ENCODE results near the gene PLCB2.

The PLCB2 gene

DNA sequence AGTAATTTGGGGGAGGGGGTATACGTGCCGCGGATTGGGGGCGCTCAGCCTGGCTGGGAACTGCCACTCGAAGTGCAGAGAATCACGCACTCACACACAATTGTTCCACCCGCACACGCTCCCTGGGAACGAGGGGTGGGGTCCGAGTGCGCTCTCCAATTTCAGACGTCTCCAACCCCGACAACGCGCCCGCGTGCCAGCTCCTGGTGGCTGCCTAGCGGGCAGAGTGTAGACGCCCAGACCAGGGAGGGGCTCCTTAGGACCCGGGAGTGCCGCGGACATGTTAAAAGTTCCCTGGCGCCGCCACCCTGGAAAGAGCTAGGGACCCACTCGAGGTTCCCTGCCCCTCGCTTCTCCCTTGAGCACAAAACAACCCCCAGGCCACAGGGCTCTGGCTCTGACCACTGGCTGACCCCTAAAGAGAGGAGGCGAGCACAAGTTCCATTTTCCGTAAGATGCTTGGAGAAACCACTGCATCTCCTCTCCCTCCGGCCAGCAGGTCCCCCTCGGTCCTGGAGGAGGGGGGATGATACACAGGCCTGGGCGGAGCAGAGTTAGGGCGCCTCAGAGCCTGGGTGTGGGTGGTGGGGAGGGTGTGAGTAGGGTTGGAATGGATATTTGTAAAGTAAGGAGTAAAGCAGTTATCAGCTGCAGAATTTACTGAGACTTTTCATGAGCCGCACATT is 24.0 kb downstream of the PLCB2 start:
- no peak for FAIRE-seq

DNA sequence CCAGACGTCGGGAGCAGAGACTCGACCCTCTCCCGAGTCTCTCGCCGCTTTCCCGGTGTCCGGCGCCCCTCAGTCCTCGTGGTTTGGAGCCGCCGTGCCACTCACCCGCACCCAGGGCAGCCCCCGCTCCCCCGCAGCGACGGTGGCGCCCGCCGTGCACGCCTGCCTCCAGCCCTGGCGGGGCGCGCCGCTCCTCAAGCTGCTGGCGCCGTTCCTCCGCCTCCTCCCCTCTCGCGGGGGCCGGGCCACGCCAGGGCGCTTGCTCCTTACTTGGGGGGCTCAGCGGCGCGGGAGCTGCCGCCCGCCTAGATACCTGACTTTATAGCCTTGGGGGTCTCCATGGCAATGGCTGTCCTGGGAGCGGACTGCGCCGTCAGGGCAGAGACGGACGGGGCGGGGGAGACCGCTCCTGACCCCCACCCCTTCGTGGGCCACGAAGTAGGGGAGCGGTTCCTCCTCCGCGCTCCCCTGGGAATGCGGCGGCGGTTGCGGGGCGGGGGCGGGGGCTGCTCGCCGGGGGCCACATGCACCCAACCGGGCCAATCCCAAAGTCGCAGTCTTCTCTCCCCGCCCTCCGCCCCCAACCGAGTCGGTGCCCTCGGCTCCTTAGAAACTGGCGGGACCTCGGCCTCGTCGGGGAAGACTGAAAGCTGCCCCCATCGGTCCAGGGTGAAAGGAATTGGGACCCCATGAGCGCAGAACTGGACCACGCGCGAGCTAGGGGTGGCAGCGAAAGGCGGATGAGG is 24.7 kb downstream of the PLCB2 start, which contains the start of gene ANKRD63:
TSS of gene ANKRD63 (minus strand) at position 196 of the 746 bp plus-strand sequence. CDS start 478 bp downstream, outside the sequence.
- no peak for FAIRE-seq

DNA sequence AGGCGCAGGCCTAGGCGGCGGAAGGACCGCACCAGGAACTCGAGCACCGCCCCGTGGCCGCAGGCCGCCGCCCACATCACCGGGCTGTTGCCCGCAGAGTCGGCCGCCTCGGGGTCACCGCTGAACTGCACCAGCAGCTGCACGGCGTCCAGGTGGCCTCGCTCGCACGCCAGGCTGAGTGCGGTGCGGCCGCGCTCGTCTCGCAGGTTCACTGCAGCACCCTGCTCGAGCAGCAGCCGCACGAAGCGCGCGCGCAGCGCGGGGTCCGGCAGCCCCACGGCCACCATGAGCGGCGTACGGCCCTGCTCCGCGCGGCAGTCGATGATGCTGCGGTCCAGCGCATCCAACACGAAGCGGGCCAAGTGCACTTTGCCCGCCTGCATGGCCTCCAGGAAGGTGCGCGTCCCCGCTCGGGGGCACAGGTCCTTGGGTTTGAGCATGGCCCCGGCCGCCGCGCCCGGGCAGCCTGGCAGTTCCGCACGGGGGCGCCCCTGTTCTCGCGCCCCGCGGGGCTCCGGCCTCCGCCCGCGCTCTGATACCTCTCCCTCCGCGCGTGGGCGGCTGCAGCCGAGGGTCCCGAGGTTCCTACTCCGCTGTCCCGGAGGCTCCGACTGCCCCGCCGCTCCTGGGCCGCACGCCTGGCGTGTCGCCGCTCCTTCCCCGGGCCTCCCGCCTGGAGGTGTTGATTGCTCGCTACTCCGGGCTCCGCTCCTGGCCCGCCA is 25.4 kb downstream of the PLCB2 start:
- no peak for FAIRE-seq

DNA sequence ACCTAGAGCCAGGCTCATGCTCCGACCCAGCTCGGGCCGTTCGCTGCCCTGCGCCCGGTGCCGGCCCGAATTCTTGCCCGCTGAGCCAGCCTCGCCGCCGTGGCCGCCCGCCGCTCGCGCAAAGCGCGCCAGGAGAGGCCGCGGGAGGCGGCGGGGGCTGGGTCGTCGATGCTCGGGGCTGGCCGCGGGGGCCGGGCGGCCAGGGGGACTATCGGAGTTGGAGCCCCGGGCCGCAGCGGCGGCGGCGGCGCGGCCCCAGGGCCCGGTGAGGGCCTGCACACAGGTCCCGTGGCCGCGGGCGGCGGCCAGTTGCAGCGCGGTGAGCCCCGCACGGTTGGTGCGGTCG is 26.0 kb downstream of the PLCB2 start:
- FAIRE-seq, result no peak

DNA sequence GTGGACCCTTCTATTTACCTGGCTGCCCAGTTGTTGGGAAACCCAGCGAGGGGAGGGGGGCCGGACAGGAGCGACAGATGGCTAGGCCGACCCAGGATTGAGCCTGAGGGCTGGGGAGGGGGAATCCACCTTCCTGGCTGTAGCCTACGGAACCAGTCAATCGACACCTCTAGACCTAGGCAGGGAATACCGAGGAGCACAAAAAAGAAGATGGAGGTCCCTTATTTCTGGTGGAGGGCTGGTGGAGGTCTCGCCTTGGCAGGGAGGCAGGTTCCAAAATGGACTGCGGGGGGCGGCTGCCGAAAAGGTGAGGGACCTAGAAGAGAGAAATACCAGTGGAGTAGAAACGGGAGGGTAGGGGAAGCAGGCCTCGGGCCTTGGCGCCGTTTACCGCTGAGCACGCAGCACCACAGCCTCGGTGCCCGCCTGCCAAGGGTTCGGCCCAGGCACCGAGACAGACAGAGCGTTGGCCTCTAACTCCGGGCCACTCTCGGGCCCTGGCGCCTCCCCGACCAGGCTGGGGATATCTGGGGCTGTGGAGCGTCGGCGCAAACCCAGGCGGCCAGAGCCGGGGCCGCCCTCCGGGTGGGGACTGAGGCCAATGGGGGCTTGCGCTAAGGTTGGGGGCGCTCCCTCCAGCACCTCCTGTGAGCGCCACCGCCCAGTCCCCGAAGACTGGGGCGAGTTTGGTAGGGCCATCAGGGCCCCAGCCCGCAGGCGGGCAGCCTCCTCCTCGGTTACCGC is 26.5 kb downstream of the PLCB2 start:
- FAIRE-seq, result no peak

DNA sequence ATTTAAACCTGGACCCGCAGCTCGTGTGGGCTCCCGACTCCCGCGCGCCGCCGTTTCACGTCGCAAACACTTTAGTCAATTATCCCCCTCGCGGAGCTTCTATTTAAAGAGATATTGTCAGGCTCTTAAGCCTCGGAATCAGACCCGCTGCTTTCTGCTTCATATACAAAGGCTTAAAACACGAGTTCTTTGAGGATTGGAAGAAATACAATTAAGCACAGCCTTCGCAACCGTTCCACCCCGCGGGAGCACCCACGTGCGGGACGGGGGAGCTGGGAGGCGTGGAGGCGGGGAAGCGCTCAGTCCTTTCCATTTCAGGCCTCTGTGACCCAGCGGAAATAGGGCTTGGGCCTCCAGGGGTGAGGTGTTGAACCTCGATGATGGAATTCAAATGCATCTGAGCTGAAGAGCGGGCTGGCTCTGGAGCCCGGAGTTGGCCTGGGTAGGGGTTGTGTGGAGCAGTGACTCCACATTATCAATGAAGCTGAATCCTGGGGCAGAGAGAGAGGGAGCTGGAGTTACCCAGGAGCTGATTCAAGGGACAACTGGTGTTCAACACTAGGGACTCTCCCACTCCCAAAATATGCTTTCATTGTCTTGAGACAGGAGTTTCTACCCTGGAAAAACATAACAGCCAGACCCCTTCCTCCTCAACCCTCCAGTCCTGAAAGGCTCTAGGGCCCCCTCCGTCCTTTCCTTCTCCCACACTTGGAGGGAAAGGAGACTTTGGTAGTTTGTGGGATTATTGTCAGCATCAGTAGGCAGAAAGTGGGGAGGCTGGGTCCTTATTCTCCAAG is 27.3 kb downstream of the PLCB2 start:
- no peak for FAIRE-seq

DNA sequence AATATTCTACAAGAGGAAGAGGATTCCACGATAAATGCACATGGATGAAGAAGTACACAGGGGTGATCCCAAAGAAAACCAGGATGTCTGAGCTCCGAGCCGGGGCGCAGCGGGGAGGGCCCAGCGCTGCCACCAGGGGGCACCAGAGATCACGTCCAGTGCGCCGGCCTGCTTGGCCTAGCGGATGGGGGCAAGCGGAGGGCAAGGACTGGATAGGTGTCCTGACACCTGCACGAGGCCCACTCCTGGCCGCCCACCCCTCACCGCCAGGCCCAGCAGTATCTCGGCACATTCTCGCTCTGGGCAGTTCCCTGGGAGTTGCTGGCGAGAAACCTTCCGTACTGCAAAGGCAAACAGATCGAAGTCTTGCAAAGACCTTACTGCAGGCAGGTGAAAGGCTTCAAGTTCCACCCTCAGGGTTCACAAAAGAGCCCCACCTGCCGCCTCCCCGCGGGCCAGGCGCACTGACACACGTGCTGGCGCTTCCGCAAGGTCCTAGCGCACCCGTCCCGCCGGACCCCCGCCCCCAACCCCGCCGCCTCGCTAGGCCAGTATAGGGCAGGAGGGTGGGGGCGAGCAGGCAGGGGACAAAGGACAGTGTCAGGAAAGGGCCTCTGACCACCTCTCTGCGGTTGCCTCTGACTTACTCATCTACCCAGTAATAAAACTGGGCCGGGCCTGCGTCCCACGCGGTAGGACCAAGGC is 28.1 kb downstream of the PLCB2 start:
- FAIRE-seq, result no peak

DNA sequence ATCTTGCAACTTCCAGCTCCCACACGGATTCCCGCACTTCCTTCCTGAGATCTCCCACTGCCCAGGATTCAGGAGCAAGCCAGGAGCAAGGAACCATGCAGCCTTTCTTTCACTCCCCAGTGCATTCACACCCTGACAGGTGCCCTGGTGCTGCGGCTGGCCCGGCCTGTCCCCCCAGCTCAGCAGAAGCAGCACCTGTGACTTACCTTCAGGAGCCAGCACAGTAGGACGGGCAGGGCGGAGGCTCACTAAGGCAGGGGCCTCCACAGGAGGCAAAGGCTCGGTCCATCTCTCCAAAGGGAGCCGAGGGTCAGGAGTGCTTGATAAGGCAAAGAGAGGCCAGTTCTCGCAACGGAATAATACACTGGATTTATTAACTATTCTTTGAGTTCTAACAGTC is 29.7 kb downstream of the PLCB2 start:
- no peak for FAIRE-seq

DNA sequence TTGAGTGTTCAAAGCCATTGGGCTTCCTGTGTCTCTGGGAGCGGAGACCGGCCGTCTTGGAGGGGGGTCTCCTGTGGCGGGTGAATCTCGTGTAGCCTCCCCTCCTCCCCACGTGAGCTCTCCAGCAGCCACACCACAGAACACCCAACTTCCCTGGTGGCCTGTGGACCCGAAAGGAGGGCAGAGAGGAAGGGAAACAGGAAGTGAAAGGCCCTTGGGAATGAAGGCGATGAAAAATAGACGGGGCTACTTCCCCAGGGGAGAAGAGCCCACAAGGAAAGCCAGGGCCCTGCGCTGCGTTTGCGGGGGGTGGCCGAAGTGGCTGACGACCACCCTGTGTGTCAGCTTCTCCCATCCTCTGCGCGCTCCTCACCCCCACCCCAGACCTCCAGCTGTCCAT is 30.3 kb downstream of the PLCB2 start:
- no peak for FAIRE-seq

DNA sequence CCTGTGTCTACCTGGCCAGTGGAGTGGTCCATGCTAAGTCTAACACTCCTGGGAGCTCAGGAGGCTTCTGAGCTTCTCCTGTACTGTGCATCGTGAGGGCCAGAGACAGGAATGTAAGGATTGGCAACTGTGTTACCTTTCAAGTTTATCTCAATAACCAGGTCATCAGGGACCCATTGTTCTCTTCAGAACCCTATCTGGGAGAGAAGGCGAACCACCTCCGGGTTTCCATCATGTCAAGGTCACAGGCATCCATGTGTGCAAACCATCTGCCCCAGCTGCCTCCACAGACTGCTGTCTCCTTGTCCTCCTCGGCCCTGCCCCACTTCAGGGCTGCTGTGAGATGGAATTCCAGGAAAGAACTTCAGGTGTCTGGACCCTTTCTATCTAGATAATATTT is 30.8 kb downstream of the PLCB2 start:
- no peak for FAIRE-seq

DNA sequence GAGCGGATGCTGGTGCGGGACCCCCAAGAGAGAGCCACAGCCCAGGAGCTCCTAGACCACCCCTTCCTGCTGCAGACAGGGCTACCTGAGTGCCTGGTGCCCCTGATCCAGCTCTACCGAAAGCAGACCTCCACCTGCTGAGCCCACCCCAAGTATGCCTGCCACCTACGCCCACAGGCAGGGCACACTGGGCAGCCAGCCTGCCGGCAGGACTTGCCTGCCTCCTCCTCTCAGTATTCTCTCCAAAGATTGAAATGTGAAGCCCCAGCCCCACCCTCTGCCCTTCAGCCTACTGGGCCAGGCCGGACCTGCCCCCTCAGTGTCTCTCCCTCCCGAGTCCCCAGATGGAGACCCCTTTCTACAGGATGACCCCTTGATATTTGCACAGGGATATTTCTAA is 31.8 kb downstream of the PLCB2 start:
- FAIRE-seq, result no peak

DNA sequence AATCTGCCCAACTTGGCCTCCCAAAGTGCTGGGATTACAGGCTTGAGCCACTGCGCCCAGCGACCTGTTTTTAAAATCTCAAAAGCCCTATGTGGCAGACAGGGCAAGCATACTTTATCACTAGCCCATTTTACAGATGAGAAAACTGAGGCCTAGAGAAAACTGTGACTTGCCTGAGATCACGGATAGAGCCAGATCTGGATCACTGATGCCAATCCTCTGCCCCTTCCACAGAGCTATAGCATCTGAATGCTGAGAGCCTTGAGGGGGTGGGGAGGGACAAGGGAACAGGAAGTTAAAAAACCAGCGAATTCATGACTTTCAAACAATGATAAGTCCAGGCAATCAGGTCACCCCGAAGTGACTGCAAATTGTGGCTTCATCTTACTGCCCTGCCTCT is 32.2 kb downstream of the PLCB2 start:
- no peak for FAIRE-seq

DNA sequence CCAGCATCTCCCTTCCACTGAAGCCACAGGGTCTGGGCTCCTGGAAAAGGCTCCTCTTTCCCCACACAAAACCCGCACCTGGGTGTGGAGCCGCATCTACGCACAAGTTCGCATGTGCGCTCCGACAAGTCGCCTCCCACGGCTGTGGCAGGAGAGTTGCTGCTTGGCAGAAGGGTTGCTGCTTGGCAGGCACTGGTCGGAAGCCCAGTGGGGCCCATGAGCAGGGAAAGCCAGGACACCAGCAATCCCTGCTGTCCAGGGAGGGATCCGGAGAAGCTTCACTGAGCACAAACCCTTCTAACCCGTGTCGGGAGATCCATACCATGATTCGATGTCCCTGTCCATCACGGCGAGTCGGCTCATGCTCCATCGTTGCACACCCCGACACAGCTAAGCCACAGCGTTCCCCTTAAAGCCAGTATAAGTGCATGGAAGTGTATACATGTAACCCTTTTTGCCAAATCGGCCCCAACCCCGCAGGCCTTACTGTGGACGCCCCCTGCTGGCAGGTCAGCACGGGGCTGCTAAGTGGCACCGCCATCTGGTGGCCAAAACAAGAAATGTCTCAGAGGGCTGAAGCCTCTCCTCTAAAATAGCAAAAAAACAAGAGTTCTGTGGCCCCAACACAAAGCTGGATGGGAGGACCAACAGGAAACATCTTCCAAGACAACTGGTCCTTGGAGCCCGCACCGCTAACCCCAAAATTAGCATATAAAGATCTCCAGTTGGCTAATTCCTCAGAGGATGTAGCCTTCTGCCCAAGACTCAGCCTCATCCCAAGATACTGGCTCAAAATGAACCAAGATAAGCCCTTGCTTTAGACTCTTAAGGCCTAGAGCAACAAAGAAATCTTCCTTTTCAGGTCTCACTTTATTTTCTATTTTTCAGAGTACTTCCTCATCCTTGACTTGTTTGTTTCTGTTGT is 33.1 kb downstream of the PLCB2 start:
- peak; percentile 57 for FAIRE-seq

DNA sequence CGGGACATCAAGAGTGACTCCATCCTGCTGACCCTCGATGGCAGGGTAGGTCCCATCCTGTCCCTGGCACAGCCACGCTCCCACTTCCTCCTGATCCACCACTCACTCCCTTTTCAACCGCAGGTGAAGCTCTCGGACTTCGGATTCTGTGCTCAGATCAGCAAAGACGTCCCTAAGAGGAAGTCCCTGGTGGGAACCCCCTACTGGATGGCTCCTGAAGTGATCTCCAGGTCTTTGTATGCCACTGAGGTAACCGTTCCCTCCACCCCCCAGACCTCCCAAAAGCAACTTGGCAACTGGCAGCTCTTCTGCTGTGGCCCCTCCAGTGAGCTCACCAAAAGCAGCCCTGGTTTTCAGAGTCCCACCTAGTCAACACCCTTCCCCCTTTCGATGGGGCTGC is 34.3 kb downstream of the PLCB2 start:
- no peak for FAIRE-seq

DNA sequence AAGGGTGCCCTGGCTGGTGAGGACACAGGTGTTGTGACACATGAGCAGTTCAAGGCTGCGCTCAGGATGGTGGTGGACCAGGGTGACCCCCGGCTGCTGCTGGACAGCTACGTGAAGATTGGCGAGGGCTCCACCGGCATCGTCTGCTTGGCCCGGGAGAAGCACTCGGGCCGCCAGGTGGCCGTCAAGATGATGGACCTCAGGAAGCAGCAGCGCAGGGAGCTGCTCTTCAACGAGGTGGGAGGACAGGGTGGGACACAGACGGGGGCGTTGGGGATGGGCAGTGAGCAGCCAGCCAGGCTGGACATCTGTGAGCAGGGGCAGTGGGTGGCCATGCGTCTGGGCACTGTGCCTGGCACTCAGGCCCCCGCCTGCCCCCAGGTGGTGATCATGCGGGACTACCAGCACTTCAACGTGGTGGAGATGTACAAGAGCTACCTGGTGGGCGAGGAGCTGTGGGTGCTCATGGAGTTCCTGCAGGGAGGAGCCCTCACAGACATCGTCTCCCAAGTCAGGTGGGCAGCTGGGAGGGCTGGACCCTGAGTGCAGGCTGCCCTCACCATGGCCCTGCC is 35.2 kb downstream of the PLCB2 start:
- no peak for FAIRE-seq

DNA sequence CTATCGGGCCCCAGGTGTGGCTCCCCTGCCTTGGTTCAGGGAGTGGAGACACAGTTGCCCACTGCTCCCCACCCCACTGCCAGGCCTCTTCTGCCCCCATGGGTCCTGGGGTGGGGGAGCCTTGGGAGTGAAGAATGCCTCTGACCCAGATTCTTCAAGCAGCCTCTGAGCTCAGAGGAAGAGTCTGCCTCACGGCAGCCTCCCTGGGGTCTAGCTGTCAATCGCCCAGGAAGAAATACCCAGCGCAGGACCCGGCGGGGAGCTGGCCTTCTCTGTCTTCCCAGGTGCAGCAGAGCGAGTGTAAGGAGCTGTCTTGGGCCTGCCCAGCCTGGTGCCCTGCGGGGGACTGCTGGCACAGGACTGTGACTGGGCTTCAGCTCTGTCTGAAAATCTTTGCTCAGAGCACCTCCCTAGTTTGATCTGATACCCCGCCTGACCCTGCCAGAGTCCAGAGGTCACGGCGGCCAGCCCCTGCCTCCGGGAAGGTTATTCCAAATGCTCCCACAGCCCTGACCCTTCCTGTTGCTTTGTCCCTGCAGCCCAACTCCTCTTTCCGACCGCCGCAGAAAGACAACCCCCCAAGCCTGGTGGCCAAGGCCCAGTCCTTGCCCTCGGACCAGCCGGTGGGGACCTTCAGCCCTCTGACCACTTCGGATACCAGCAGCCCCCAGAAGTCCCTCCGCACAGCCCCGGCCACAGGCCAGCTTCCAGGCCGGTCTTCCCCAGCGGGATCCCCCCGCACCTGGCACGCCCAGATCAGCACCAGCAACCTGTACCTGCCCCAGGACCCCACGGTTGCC is 35.9 kb downstream of the PLCB2 start:
- no peak for FAIRE-seq

DNA sequence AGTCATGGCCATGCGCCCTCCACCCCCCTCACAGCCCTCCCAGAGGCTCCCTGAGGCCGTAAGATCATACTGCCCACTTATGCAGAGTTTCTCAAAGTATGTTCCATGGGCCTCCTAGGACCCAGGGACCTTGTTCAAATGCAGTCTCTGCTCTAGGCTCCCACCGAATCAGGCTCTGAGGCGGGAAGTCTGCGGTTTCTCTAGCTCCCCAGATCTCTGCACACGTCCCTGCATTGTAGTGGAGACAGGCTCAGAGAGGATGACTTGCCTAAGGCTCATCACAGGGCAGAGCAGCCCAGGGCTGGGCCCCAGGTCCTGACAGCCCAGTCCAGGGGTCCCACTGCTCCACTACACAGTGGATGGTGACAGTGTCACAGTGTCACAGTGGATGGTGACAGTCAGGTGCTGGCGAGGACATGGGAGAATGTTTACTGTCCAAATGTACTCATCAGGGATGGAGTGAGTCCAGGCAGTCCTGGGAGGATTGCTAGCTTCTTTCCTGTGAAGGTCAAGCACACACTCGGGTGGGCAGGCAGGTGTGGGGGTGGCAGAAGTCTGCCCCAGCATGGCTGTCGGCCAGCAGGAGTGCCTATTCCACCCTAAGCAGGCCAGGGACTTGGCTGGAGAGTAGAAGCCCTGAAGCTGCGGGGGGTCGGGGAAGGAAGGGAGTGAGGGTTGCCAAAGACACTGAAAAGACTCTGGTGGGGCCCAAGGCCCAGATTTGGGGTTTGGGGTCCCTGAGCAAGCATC is 37.3 kb downstream of the PLCB2 start:
- no peak for FAIRE-seq

DNA sequence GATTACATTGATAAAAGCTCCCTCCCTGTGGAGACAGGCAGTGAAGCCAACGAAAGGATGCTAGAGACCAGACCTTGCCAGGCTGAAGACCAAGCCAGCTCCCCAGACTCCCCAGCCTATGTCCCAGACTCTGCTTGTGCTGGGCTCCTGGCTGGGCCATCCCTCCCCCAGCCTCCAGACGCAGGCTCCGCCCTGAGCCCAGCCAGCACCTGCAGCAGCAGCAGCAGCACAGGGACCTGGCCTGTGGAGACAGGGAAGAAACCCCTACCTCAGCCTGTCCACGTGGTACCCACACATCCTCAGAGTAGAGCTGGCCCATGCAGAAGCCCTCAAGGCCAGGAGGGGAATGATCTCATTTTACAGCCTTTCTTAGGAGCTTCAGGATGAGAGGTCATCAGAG is 38.1 kb downstream of the PLCB2 start:
- no peak for FAIRE-seq

DNA sequence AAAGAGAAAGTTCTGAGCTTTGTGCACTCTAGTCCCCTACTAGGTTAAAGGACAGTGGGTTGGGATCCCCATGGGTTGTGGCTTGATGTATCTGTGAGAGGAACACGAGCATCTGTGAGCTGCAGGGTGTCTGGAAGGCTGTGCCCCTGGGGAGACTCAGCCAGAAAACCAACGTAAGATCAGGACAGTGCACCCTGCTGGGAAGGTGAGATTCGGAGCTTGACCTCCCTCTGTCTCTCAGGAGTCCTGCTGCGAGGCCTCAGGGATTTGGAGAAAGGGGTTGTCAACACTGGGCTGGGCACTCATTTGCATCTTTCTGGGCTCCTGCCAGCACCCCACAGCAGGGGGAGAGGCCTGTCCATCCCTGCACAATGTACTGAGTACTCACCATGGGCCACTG is 40.1 kb downstream of the PLCB2 start:
- no peak for FAIRE-seq
